HCT116 (cell line): ENCODE results near the gene PAX6. TPM values are rescaled to one million over a fixed set of nuclear protein-coding genes. Genes with fewer than 3 reads are reported as not detected.

ENCODE experiments used
- ATAC-seq: fragments of 200-7000 bp; cut with Tn5 transposase; 2 replicates; pipeline ENCODE4 v1.9.1; 2020; ENCODE audit warnings: mild to moderate bottlenecking, moderate library complexity
- BruUV-seq: library from RNA; stranded (reverse); fragments of 400-500 nt; replicated peaks from 2 replicates; lab custom pipeline; 2021; lab: Mats Ljungman, UMichigan
- CTCF ChIA-PET: fragments of 300-600 bp; sonication (Branson Sonifier 250); formaldehyde crosslinking; loops from one replicate; lab custom pipeline; 2021; ENCODE audit warnings: antibody characterized with exemption; lab: Charles Lee
- POLR2A ChIA-PET: fragments of 300-600, 350-600 bp; sonication (Branson Sonifier 250); formaldehyde crosslinking; loops from one replicate; lab custom pipeline; 2021; ENCODE audit warnings: antibody characterized with exemption; lab: Charles Lee
- RAD21 ChIA-PET, 2 experiments: fragments of 300-600 bp; sonication (Branson Sonifier 250); formaldehyde crosslinking; loops; one replicate each; lab custom pipeline; 2023; ENCODE audit warnings: low total read pairs in 2 of 2; ENCODE audit not compliant: uncharacterized antibody in 2 of 2, unreplicated experiment in 2 of 2, low non-redundant PET in 1 of 2; lab: Charles Lee
- DNase-seq: peaks from one replicate; pipeline ENCODE4 v3.0.0-alpha.2; 2010; ENCODE audit warnings: low read depth, low spot score
- H2AFZ ChIP-seq: fragments of 200-600 bp; shearing (Covaris generic), sonication (generic); 2 replicates; pipeline ENCODE4 v1.6.1; 2017; ENCODE audit warnings: low read depth, mixed run types, mixed read lengths, antibody characterized with exemption, low read length; ENCODE audit not compliant: poor library complexity, severe bottlenecking
- H3K27ac ChIP-seq: 2 replicates; pipeline ENCODE4 v1.5.1; 2012; ENCODE audit warnings: low read depth, low read length
- H3K27me3 ChIP-seq: fragments of 200-600 bp; sonication (generic); 2 replicates; pipeline ENCODE4 v1.6.1; 2016; ENCODE audit warnings: mixed run types, low read length, mixed read lengths; ENCODE audit not compliant: insufficient read depth
- H3K36me3 ChIP-seq, 2 experiments: fragments of 200-500 bp in 1 of 2; fragments of 200-600 bp in 1 of 2; sonication (Bioruptor generic) in 1 of 2; sonication (generic) in 1 of 2; 2 replicates each; pipeline versions ENCODE4 v1.5.1 to v1.6.1; 2014 to 2016; ENCODE audit warnings: low read length in 2 of 2, inconsistent platforms in 1 of 2, mixed read lengths in 1 of 2, mixed run types in 1 of 2; ENCODE audit not compliant: insufficient read depth in 2 of 2, control insufficient read depth in 1 of 2
- H3K4me1 ChIP-seq, 2 experiments: fragments of 200-600 bp in 1 of 2; sonication (generic) in 1 of 2; 2 replicates each; pipeline versions ENCODE4 v1.5.1 to v1.6.1; 2012 to 2017; ENCODE audit warnings: low read length in 2 of 2, inconsistent platforms in 1 of 2, mild to moderate bottlenecking in 1 of 2, mixed read lengths in 1 of 2, mixed run types in 1 of 2, moderate library complexity in 1 of 2; ENCODE audit not compliant: insufficient read depth in 2 of 2, control insufficient read depth in 1 of 2
- H3K4me2 ChIP-seq: fragments of 200-600 bp; sonication (generic); 2 replicates; pipeline ENCODE4 v1.6.1; 2017; ENCODE audit warnings: mixed run types, low read length, mixed read lengths
- H3K4me3 ChIP-seq, 2 experiments: fragments of 200-600 bp in 1 of 2; sonication (generic) in 1 of 2; replicated peaks in 1 of 2; 2 replicates each; pipeline ENCODE4 v1.5.1; 2011 to 2016; ENCODE audit warnings: low read length in 2 of 2, control low read depth in 1 of 2, low read depth in 1 of 2, mild to moderate bottlenecking in 1 of 2, mixed read lengths in 1 of 2, mixed run types in 1 of 2
- H3K79me2 ChIP-seq: fragments of 200-600 bp; sonication (generic); 2 replicates; pipeline ENCODE4 v1.6.1; 2017; ENCODE audit warnings: mild to moderate bottlenecking, mixed run types, low read length, moderate library complexity, mixed read lengths; ENCODE audit not compliant: insufficient read depth
- H3K9ac ChIP-seq: fragments of 200-600 bp; sonication (generic); 2 replicates; pipeline ENCODE4 v1.6.1; 2016; ENCODE audit warnings: low read length, mixed read lengths
- H3K9me2 ChIP-seq: fragments of 200-600 bp; sonication (generic), shearing (Covaris generic); 2 replicates; pipeline ENCODE4 v1.6.1; 2017; ENCODE audit warnings: mixed run types, mild to moderate bottlenecking, moderate library complexity; ENCODE audit not compliant: insufficient read depth
- H3K9me3 ChIP-seq, 2 experiments: fragments of 200-500 bp in 1 of 2; fragments of 200-600 bp in 1 of 2; sonication (Bioruptor generic) in 1 of 2; sonication (generic) in 1 of 2; 2 replicates each; pipeline ENCODE4 v1.6.1; 2014 to 2017; ENCODE audit warnings: low read length in 2 of 2, mixed read lengths in 2 of 2, inconsistent platforms in 1 of 2, low read depth in 1 of 2, mild to moderate bottlenecking in 1 of 2, mixed run types in 1 of 2, moderate library complexity in 1 of 2; ENCODE audit not compliant: control insufficient read depth in 1 of 2, insufficient read depth in 1 of 2
- H4K20me1 ChIP-seq: fragments of 200-600 bp; sonication (generic), shearing (Covaris generic); 2 replicates; pipeline ENCODE4 v1.6.1; 2017; ENCODE audit warnings: mixed run types, mild to moderate bottlenecking, moderate library complexity; ENCODE audit not compliant: insufficient read depth
- CEBPB ChIP-seq: IDR thresholded peaks from 2 replicates; pipeline ENCODE4 v1.6.1; 2012; ENCODE audit warnings: low read depth
- EGR1 ChIP-seq: IDR thresholded peaks from 2 replicates; pipeline ENCODE4 v1.6.1; 2012; ENCODE audit warnings: low read depth
- EZH2 ChIP-seq: fragments of 200-600 bp; sonication (generic); IDR thresholded peaks from 2 replicates; pipeline ENCODE4 v1.6.1; 2017; ENCODE audit warnings: antibody characterized with exemption, mixed run types
- FOSL1 ChIP-seq: IDR thresholded peaks from 2 replicates; pipeline ENCODE4 v1.6.1; 2012; ENCODE audit warnings: low read depth
- JUND ChIP-seq: IDR thresholded peaks from 2 replicates; pipeline ENCODE4 v1.6.1; 2012
- POLR2AphosphoS5 ChIP-seq: IDR thresholded peaks from 2 replicates; pipeline ENCODE4 v1.6.1; 2011; ENCODE audit warnings: mild to moderate bottlenecking, low read depth, low read length, moderate library complexity
- RAD21 ChIP-seq: IDR thresholded peaks from 2 replicates; pipeline ENCODE4 v1.6.1; 2012; ENCODE audit warnings: low read depth, mild to moderate bottlenecking
- SIN3A ChIP-seq: IDR thresholded peaks from 2 replicates; pipeline ENCODE4 v1.6.1; 2012; ENCODE audit warnings: low read depth
- SRF ChIP-seq: IDR thresholded peaks from 2 replicates; pipeline ENCODE4 v1.6.1; 2012; ENCODE audit warnings: low read depth
- TCF7L2 ChIP-seq: IDR thresholded peaks from 2 replicates; pipeline ENCODE4 v1.7.0; 2011; ENCODE audit warnings: borderline replicate concordance, inconsistent platforms; ENCODE audit not compliant: insufficient read depth, insufficient read length; ENCODE audit errors: extremely low read depth
- YY1 ChIP-seq: IDR thresholded peaks from 2 replicates; pipeline ENCODE4 v1.6.1; 2011; ENCODE audit warnings: low read length, low read depth, moderate library complexity, mild to moderate bottlenecking; ENCODE audit not compliant: insufficient replicate concordance; ENCODE audit errors: extremely low read depth
- ZFX ChIP-seq: fragments of 450-650 bp; IDR thresholded peaks from 2 replicates; pipeline ENCODE4 v1.6.1; 2017
- intact Hi-C: fragments of 100-400 bp; cut with micrococcal nuclease; formaldehyde crosslinking; loops from 2 replicates; pipeline ENCODE4 v1.10.0; 2022
- total RNA-seq: library from RNA; stranded (reverse); gene quantifications from one replicate; pipeline ENCODE4 v1.2.1, GENCODE V29; 2021; ENCODE audit not compliant: unreplicated experiment
- TF ChIP-seq, protein P1 (sequence below): IDR thresholded peaks from 2 replicates; pipeline ENCODE4 v1.6.1; 2011; ENCODE audit warnings: mild to moderate bottlenecking, low read length, moderate library complexity; ENCODE audit not compliant: insufficient replicate concordance; ENCODE audit errors: extremely low read depth
- TF ChIP-seq, protein P2 (sequence below), 3 experiments: fragments of 200-600 bp in 1 of 3; sonication (generic) in 1 of 3; IDR thresholded peaks in 2 of 3; conservative IDR thresholded peaks in 1 of 3; 2 replicates each; pipeline ENCODE4 v1.5.1; 2012 to 2017; ENCODE audit warnings: low read depth in 2 of 3, low read length in 2 of 3, antibody characterized with exemption in 1 of 3, borderline replicate concordance in 1 of 3, control low read depth in 1 of 3, mild to moderate bottlenecking in 1 of 3, mixed read lengths in 1 of 3, mixed run types in 1 of 3, moderate library complexity in 1 of 3; ENCODE audit not compliant: insufficient read depth in 1 of 3

PAX6 gene
- total RNA-seq, 1 experiment from 2014 or later, result 5.3 TPM

DNA sequence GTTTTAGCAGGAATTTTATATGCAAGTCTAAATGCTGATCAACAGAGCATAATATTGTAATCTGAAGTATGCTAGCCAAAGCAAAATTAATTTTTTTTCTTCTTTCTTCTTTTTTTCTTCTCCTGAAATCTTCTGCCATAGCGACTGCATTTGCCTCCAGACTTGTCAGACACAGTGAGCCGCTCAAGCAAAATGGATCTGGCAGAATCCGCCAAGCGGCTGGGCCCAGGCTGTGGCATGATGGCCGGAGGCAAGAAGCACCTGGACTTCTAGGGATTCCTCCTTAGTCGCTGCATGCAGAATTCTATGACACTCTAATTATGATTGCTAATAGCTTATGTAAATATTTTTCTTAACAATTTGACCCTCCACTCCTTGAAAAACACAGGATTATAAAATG lies 27.9 kb downstream of the PAX6 start:
- Histone ChIP-seq H3K9ac (no peak overlapping the region), H3K9me2 (no peaks in the 10 kb centered on the region), H3K36me3 (no peaks in the 10 kb centered on the region), H3K4me3 (no peak overlapping the region), H3K27me3 (no peaks in the 10 kb centered on the region), H3K27ac (no peak overlapping the region), H3K9me3 (no peaks in the 10 kb centered on the region), H3K4me1 (no peaks in the 10 kb centered on the region), H2AFZ (no peak overlapping the region), H3K79me2 (no peaks in the 10 kb centered on the region), H3K4me2 (no peak overlapping the region), H4K20me1 (no peaks in the 10 kb centered on the region)
- RAD21 ChIA-PET, result no interaction called here
- BruUV-seq, result no TSS peak
- intact Hi-C loops, result no loop called here
- POLR2A ChIA-PET, result no interaction called here
- TF ChIP-seq TCF7L2 (no peak), RAD21 (no peak), EZH2 (no peak), POLR2AphosphoS5 (no peak), EGR1 (no peak), ZFX (no peak), CEBPB (no peak), FOSL1 (no peak), JUND (no peak), SRF (no peak), YY1 (no peak), SIN3A (no peak)
- TF ChIP-seq, protein P1, sequence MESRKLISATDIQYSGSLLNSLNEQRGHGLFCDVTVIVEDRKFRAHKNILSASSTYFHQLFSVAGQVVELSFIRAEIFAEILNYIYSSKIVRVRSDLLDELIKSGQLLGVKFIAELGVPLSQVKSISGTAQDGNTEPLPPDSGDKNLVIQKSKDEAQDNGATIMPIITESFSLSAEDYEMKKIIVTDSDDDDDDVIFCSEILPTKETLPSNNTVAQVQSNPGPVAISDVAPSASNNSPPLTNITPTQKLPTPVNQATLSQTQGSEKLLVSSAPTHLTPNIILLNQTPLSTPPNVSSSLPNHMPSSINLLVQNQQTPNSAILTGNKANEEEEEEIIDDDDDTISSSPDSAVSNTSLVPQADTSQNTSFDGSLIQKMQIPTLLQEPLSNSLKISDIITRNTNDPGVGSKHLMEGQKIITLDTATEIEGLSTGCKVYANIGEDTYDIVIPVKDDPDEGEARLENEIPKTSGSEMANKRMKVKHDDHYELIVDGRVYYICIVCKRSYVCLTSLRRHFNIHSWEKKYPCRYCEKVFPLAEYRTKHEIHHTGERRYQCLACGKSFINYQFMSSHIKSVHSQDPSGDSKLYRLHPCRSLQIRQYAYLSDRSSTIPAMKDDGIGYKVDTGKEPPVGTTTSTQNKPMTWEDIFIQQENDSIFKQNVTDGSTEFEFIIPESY, result no peak
- TF ChIP-seq, protein P2, sequence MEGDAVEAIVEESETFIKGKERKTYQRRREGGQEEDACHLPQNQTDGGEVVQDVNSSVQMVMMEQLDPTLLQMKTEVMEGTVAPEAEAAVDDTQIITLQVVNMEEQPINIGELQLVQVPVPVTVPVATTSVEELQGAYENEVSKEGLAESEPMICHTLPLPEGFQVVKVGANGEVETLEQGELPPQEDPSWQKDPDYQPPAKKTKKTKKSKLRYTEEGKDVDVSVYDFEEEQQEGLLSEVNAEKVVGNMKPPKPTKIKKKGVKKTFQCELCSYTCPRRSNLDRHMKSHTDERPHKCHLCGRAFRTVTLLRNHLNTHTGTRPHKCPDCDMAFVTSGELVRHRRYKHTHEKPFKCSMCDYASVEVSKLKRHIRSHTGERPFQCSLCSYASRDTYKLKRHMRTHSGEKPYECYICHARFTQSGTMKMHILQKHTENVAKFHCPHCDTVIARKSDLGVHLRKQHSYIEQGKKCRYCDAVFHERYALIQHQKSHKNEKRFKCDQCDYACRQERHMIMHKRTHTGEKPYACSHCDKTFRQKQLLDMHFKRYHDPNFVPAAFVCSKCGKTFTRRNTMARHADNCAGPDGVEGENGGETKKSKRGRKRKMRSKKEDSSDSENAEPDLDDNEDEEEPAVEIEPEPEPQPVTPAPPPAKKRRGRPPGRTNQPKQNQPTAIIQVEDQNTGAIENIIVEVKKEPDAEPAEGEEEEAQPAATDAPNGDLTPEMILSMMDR (IDR thresholded peaks at IDR 0.05 in 2 of 3, conservative IDR thresholded peaks at IDR 0.05 in 1 of 3; ENCODE audit: borderline replicate concordance in 1 of 3, insufficient read depth in 1 of 3, low read depth in 2 of 3, low read length in 2 of 3), result no peak
- ATAC-seq (no peak), DNase-seq (no peak)
- CTCF ChIA-PET, result no interaction called here
